ENCODE results near the gene F9. TPM values are rescaled to one million over a fixed set of nuclear protein-coding genes. Genes with fewer than 3 reads are reported as not detected.

The F9 gene
- total and polyA plus RNA-seq, 8 donors: 0.22 TPM; not detected in 7

- ATAC-seq (no peak), FAIRE-seq (no peak), DNase-seq (peak in 1 of 6 donors; percentile 51)
- TF ChIP-seq CTCF (IDR thresholded peaks at IDR 0.05): no peak
- Histone ChIP-seq H3K4me1 (no peaks in the 10 kb centered on the region), H3K36me3 (no peaks in the 10 kb centered on the region), H3K4me3 (no peak overlapping the region), H3K27ac (no peak overlapping the region), H3K27me3 (peaks cover 0 to 16% (median 4%) of the 10 kb centered on the region in 4 donors), H3K9me3 (no peaks in the 10 kb centered on the region)
- WGBS, 2 donors: 46 to 47% methylated on average over 26 of the region's 26 CpGs
- intact Hi-C loops (cut with DNase I): loop anchor here in 2 of 3 donors (10.0 kb wide), 2 partner anchors 430 to 780 kb away; no protein-coding TSS in a partner anchor
These were observed 24.6 kb downstream of the F9 start for GRCh38 chrX:139554991-139555675.

- Histone ChIP-seq H3K4me3 (no peak overlapping the region), H3K36me3 (no peaks in the 10 kb centered on the region), H3K27ac (no peak overlapping the region), H3K27me3 (peaks cover 0 to 7% (median 3%) of the 10 kb centered on the region in 4 donors), H3K4me1 (no peaks in the 10 kb centered on the region), H3K9me3 (no peaks in the 10 kb centered on the region)
- ATAC-seq (peak; percentile 61 to 86 (median 86)), FAIRE-seq (peak; percentile 80), DNase-seq (peak in 3 of 6 donors; percentile 5 to 47 (median 28))
- 25 to 26% methylated on average over 9 of the region's 9 CpGs for WGBS, 2 donors
- intact Hi-C loops (cut with DNase I): loop anchor here in 2 of 3 donors (10.0 kb wide), 2 partner anchors 435 to 785 kb away; no protein-coding TSS in a partner anchor
- TF ChIP-seq CTCF (IDR thresholded peaks at IDR 0.05): peak; percentile 34 to 52 (median 44)
These were observed 29.0 kb downstream of the F9 start for GRCh38 chrX:139559383-139560042.

- Histone ChIP-seq H3K4me3 (no peak overlapping the region), H3K9me3 (no peaks in the 10 kb centered on the region), H3K36me3 (no peaks in the 10 kb centered on the region), H3K27me3 (peaks cover 0 to 7% (median 3%) of the 10 kb centered on the region in 4 donors), H3K27ac (no peak overlapping the region), H3K4me1 (no peaks in the 10 kb centered on the region)
- DNase-seq (no peak), FAIRE-seq (no peak), ATAC-seq (no peak)
- intact Hi-C loops (cut with DNase I): loop anchor here in 1 of 3 donors (10.0 kb wide), 1 partner anchor 785 kb away; no protein-coding TSS in a partner anchor
- no peak for TF ChIP-seq CTCF (IDR thresholded peaks at IDR 0.05)
These were observed 29.7 kb downstream of the F9 start for GRCh38 chrX:139560221-139560620.

- Histone ChIP-seq H3K27ac (no peak overlapping the region), H3K9me3 (no peaks in the 10 kb centered on the region), H3K36me3 (no peaks in the 10 kb centered on the region), H3K4me3 (no peak overlapping the region), H3K27me3 (peaks cover 0 to under 1% (median 0%) of the 10 kb centered on the region in 4 donors), H3K4me1 (no peaks in the 10 kb centered on the region)
- TF ChIP-seq CTCF (IDR thresholded peaks at IDR 0.05): no peak
- FAIRE-seq: no peak
- DNase-seq: no peak
- 66 to 75% methylated on average over 5 of the region's 5 CpGs for WGBS, 2 donors
- no peak for ATAC-seq
- intact Hi-C loops (cut with DNase I): loop anchor here in 1 of 3 donors (10.0 kb wide), 1 partner anchor 788 kb away; no protein-coding TSS in a partner anchor
These were observed 32.7 kb downstream of the F9 start for GRCh38 chrX:139563251-139563650.
